22Rv1 (cell line): ENCODE measurements around the gene CLEC16A.

ENCODE experiments used
- H3K27ac ChIP-seq: fragments of 450-650 bp; 2 replicates; pipeline ENCODE4 v1.5.1; 2017
- ZFX ChIP-seq: fragments of 450-650 bp; IDR thresholded peaks from 2 replicates; pipeline ENCODE4 v1.6.1; 2017; ENCODE audit warnings: antibody characterized with exemption, borderline replicate concordance
- TF ChIP-seq, protein P1 (sequence below): fragments of 450-650 bp; IDR thresholded peaks from 2 replicates; pipeline ENCODE4 v1.5.1; 2017; ENCODE audit warnings: mild to moderate bottlenecking

Gene CLEC16A

DNA sequence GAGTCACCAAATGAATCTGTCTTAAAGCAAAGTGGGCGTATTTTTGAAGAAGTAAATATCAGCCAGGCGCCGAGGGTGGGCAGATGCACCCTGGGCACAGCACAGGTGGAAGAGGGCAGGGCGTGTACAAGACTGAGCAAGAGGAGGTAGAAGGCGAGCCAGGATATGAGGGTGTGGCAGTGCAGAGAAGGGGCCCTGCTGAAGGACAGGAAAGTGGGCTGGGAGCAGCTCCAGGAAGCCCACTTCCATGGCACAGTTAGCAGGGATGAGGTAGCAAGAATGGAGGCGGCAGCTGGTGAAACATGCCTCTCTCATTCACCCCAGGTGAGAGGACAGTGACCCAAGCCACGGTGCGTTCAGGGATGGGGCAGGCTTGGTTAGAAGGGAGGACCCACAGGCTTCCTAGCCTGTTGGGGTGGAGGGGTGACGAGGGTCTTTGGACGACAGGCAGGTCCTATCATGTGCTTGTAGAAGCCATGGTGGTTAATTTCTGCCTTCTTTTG lies 149.3 kb downstream of the CLEC16A start:
- TF ChIP-seq ZFX: no peak
- TF ChIP-seq, protein P1, sequence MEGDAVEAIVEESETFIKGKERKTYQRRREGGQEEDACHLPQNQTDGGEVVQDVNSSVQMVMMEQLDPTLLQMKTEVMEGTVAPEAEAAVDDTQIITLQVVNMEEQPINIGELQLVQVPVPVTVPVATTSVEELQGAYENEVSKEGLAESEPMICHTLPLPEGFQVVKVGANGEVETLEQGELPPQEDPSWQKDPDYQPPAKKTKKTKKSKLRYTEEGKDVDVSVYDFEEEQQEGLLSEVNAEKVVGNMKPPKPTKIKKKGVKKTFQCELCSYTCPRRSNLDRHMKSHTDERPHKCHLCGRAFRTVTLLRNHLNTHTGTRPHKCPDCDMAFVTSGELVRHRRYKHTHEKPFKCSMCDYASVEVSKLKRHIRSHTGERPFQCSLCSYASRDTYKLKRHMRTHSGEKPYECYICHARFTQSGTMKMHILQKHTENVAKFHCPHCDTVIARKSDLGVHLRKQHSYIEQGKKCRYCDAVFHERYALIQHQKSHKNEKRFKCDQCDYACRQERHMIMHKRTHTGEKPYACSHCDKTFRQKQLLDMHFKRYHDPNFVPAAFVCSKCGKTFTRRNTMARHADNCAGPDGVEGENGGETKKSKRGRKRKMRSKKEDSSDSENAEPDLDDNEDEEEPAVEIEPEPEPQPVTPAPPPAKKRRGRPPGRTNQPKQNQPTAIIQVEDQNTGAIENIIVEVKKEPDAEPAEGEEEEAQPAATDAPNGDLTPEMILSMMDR: no peak
- no peak overlapping the region for H3K27ac ChIP-seq

DNA sequence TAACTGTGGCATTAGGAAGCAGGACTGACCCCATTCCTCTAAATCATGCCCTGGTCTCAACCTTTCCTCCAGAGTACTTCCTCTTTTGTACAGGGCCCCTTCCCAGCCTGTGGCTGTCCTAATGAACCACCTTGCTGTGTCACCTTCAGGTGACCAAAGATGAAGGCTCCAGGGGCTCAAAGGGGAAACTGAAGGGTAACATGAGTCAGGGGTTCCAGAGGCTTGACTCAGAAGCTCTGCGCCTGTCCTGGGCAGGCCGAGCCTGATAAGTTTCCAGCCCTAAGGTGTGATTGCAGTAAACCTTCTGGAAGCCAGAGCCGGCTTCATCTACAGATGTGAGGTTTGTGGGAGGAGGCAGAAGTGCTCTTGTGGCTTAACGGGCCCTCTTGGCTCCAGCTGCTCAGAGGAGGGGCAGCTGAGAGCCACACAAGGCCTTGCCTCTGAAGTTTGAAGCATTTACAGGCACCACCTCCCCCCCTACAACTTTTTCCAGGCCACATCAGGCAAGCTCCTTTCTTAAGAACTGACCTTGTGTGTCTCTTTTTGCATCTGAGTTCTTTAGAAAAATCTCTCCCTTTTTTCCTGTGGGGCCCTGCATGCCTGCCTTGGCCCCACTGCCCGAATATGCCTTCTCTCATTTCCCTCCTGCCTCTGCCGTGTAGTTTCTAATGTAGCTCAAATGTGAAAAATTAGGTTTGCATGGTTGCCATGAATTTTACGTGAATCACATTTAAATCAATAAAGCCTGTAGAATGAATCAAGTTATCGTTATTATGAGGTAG lies 149.9 kb downstream of the CLEC16A start:
- no peak overlapping the region for H3K27ac ChIP-seq
- TF ChIP-seq, protein P1: no peak
- TF ChIP-seq ZFX: no peak

DNA sequence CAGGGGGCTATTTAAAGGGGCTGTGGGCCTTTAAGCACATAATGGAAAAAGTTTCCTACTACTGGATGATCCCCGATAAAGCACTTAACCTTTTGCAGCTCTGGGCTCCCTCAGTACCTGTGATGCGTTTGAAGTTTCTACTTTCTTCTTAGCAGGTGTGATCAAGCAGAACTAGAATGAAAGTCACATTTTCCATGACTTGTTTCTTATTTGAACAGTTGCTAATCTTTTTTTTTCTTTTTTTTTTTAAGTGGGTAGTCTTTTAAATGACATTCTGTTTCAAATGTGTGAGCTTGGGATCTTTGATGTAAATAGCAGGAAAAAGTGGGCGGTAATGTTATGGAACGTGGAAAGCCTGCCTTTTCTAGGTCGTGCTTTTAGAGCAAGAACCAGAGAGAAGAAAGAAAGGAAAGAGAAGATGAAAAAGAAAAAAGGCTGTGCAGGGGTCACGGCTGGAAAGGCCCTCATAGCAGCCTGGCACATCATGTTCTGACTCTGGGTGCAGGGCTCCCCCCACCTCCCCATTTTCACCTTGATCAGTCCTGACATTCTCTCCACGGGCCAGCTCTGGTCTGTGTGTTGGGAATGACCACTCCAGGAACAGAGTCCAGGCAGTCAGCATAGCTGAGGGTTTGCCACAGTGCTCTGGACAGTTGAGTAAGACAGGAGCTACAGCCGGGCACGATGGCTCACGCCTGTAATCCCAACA lies 150.6 kb downstream of the CLEC16A start:
- no peak overlapping the region for H3K27ac ChIP-seq

DNA sequence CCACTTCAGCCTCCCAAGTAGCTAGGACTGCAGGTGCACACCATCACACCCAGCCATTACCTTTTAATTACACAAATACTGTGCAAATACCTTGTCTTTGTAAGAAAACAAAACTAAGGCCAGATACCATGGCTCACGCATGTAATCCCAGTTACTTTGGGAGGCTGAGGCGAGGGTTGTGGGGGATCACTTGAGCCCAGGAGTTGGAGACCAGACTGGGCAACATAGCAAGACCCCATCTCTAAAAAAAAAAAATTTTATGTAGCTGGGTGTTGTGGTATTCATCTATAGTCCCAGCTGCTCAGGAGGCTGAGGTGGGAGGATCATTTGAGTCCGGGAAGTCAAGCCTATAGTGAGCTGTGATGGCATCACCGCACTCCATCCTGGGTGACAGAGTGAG lies 151.6 kb downstream of the CLEC16A start:
- H3K27ac ChIP-seq: no peak overlapping the region
- TF ChIP-seq, protein P1: no peak
- no peak for TF ChIP-seq ZFX

More for the DNA sequence above, 150.6 kb downstream of the CLEC16A start:
- no peak for TF ChIP-seq ZFX
- TF ChIP-seq, protein P1: no peak

DNA sequence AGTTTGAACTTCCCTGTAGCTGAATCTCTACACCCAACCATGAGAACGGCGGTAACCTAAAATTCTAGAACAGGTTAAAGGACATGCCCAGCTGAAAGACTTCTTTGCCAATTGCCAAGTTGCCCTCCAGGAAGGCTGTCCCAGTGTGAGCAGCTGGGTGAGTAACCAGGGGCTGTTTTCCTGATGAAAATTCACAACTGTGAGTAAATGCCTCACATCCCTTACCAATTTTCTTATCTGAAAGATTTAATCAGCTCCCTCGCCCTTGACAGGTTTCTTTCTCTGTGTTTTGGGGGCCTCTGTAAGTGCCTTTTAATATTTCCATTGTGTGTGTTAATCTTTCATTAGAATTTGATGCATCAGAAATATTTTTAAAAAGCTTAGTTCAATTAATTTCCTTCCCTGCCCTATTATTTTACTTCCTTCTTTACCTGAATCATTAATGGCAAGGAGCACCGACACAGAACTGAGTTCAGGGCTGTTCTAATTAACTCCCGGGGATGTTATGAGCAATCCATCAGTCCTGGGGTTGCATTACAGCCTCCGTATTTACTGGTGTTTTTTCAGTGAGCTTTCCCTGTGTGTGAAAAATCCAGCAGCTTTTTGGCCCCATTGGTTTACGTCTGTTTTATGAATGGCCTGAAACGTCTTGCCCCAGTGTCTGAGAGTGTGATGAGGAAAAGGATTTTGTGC lies 152.9 kb downstream of the CLEC16A start:
- TF ChIP-seq ZFX: no peak
- TF ChIP-seq, protein P1: no peak
- H3K27ac ChIP-seq: no peak overlapping the region

DNA sequence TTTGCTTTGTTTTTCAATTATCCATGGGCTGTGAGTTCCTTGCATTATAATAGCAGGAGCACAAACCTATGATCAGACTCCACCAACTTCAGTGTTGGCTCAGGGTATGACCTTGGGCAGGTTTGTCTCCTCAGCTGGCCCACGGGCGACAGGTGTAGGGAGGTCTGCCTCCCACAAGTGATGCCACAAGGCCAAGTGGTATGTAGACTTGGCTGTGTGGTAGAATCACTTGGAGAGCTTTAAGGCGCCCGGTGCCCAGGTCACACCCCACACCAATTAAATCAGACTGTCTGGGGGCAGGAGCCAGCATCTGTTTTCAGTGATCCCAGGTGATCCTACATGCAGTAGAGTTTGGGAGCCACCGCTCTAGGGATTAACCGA lies 153.4 kb downstream of the CLEC16A start:
- no peak overlapping the region for H3K27ac ChIP-seq
- TF ChIP-seq ZFX: no peak
- TF ChIP-seq, protein P1: no peak
